T47D (cell line): ENCODE results near the gene TMTC1.

Experiments used
- DNase-seq, 2 experiments: peaks; one replicate each; pipeline versions ENCODE4 v3.0.0 to v3.0.0-alpha.2; 2011 to 2012; ENCODE audit warnings: low read depth in 1 of 2, low spot score in 1 of 2
- JUND ChIP-seq: IDR thresholded peaks from 2 replicates; pipeline ENCODE4 v1.6.1; 2012; ENCODE audit warnings: low read depth
- in situ Hi-C: cut with HindIII; loops from 2 replicates; pipeline ENCODE4 v1.10.0; 2016; ENCODE audit warnings: low sequenced_read_pairs, low pct_unique_long_range_greater_than_20kb

TMTC1 gene

GRCh38 chr12:29795715-29796114 is 12.0 kb upstream of the TMTC1 start:
- in situ Hi-C loops, result no loop called here
- TF ChIP-seq JUND, result no peak
- DNase-seq, result no peak

DNA sequence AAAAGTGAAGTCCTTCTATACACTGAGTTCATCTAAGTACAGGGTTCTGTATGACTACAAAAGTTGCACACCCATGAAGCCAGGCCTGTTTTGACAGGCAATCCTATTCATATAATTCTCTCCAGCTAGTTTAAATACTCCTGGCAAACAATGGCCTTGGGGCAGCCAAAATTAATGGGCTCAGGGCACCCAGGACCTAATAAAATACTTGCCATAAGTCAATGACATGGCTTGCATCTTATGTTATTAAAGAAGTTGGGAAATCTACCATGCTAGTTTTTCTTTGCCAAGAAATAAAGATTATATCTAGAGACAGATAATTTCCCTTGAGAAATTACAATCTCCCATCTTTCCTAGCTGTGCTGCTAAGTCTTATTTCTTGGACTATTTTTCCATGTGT is 11.1 kb upstream of the TMTC1 start:
- in situ Hi-C loops, result no loop called here
- peak in 1 of 2 experiments; percentile 35 for DNase-seq
- no peak for TF ChIP-seq JUND

- DNase-seq, result no peak
- TF ChIP-seq JUND, result no peak
- in situ Hi-C loops, result no loop called here
These were observed 9.1 kb upstream of the TMTC1 start for GRCh38 chr12:29792853-29793252.

GRCh38 chr12:29792132-29792531 is 8.4 kb upstream of the TMTC1 start:
- DNase-seq, result no peak

GRCh38 chr12:29782871-29783772 is 620 bp downstream of the TMTC1 start:
- no peak for TF ChIP-seq JUND
- DNase-seq, result no peak
- in situ Hi-C loops, result no loop called here

More at GRCh38 chr12:29792132-29792531, 8.4 kb upstream of the TMTC1 start:
- in situ Hi-C loops, result no loop called here
- TF ChIP-seq JUND, result no peak

DNA sequence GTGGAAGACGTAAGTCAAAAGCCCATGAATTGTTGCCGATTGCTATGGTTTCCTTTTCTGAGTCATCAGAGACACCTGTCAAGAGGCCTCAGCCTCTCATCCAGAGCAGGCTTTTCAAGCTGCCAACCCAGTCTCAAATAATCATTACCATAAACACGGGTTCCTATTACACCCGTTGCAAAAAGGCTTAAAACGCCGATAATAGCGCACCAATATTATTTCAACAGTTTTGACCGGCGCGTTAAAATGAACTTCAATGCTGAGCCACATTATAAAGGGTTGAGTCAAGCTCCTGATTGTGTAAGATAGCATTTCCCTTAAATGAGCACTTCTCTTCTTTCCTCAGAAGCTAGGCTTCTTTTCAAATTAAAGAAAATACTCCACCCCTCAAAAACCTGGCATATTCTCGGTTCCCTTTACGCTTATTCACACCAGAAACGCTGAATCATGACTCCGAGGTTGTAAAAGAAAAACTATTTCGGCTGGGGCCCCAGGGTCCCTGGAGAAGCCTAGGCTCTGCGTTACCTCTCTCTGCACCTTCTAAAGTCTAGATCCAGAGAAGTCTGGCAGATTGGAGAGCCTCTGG is 1.4 kb downstream of the TMTC1 start:
- no peak for DNase-seq
- no peak for TF ChIP-seq JUND
- in situ Hi-C loops, result no loop called here

DNA sequence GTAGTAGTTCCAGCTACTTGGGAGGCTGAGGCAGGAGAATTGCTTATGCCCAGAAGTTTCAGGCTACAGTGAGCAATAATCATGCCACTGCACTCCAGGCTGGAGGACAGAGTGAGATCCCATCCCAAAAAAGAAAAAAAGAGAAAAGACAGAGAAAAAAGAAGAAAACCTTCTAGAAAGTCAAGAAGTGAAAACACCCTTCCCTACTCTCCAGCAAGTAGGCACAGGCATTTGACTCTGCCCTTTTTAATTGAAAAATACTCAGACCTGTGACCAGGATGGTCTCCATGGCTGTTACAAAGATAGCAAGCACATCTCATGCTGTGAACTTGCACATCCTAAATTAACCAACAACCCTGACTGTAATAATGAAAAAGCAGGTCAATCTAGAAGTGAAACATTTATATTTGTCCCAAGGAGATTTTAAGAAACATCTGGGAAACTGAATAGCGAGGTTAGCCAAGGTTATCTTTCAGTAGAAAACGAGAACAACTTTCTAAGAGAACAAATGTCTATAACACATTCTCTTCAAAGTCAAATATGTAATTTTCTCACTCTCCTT is 2.0 kb downstream of the TMTC1 start:
- TF ChIP-seq JUND, result no peak
- in situ Hi-C loops, result no loop called here
- no peak for DNase-seq

DNA sequence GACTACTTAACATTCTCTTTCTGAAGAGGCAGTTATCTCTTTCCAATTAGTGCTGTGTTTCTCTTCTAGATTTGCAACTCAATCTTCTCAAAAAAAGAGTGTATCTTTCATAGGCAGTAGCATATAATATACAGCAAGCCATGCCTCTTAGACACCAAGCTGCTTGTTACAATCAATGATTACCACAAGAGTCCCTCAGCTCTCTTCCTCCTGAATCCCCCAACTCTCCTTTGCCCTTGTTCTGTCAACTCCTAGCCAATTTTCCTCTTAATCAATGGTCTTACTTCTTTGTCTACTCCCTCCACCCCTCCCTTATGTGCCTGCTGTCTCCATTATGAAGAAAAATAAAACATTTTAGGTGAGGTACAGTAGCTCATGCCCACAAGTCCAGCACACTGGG is 2.6 kb downstream of the TMTC1 start:
- no peak for DNase-seq
- in situ Hi-C loops, result no loop called here
- TF ChIP-seq JUND, result no peak

GRCh38 chr12:29780084-29780483 is 3.7 kb downstream of the TMTC1 start:
- TF ChIP-seq JUND, result no peak
- in situ Hi-C loops, result no loop called here
- DNase-seq, result no peak

DNA sequence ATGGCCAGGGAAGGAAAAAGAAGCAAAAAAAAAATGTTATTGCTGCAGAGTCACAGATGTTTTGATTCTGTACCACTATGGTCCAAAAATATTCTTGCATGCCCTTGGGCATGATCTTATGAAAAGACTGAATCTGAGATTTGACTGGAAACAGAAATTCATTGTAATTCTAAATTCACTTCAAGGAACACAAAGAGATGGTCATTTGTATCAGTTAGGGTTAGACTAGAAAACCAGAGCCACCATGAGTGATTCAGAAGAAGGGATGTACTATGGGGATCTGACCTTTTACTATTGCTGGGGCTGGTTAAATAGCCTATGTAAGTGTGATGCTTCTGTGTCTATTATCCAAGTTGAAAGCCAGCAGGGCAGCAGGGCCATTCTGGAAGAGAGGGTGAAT is 5.2 kb downstream of the TMTC1 start:
- in situ Hi-C loops, result no loop called here
- no peak for DNase-seq

GRCh38 chr12:29773076-29773475 is 10.7 kb downstream of the TMTC1 start:
- in situ Hi-C loops, result no loop called here
- no peak for TF ChIP-seq JUND
- DNase-seq, result no peak

More for the DNA sequence above, 5.2 kb downstream of the TMTC1 start:
- no peak for TF ChIP-seq JUND

DNA sequence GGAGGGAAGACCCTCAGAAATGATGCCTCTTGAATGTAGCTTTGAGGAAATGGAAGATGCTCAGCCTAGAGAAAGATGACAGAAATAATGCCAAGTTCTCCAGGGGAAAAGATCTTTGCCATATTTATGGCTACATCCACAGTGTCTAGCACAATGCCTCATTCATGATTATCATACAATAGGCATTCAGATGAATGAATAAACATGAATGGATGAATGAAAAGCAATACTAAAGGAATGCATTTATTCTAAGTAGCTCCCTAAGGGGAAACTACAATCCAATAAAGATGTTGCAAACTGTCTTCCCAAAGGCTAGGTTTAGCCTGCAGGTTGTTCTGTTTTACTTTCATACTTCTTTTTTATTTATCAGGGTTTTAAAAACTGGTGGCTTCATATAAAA is 12.0 kb downstream of the TMTC1 start:
- no peak for TF ChIP-seq JUND
- DNase-seq, result no peak
- in situ Hi-C loops, result no loop called here

DNA sequence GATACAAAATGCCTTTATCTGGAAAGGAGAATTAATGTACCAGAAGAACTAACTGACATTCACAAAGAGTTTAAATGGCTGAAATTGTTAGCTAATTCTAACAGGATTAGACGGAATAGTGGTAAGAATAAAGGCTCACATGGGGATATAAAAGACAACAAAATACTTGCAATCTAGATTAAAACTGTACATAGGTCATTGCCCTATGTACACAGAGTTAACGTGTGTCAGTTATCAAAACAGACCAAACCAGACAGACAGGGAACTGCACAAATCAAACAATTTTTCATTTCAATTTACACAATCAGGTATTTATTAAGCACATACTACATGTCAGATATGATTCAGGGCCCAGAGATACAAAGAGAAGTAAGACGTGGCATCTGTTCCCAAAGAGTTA is 12.6 kb downstream of the TMTC1 start:
- no peak for DNase-seq
- in situ Hi-C loops, result no loop called here
- TF ChIP-seq JUND, result no peak
